H1 (cell line): Measurements from ENCODE around the gene FOXN3. TPM values are rescaled to one million over a fixed set of nuclear protein-coding genes. Genes with fewer than 3 reads are reported as not detected.

Experiments used
- FOSL1 ChIP-seq: IDR thresholded peaks from 2 replicates; pipeline ENCODE4 v1.6.1; 2011; ENCODE audit warnings: mild to moderate bottlenecking, low read depth, low read length, moderate library complexity; ENCODE audit not compliant: insufficient read depth
- polyA plus RNA-seq, 7 experiments: library from polyadenylated mRNA; depleted of rRNA in 3 of 7; stranded (reverse) in 5 of 7; unstranded in 2 of 7; fragments of >200 nt in 5 of 7; fragments of 200-250 nt in 2 of 7; gene quantifications; 1 replicate in 5 of 7; 2 replicates in 1 of 7; 4 replicates in 1 of 7; pipeline versions ENCODE4 v1.2.1 to v1.2.3, GENCODE V29; 2011 to 2013; ENCODE audit warnings: missing spikeins in 2 of 7, mixed read lengths in 2 of 7
- total RNA-seq: library from RNA; stranded (reverse); fragmentation: NEBNext Ultra II Directional; extraction: Animal tissue kit (Norgen Biotek cat#: 25700); gene quantifications from 2 replicates; pipeline ENCODE4 v1.2.1, GENCODE V29; 2021

The FOXN3 gene
- total and polyA plus RNA-seq, 2 of the 8 experiments (the other 6 are each of a cell fraction or from before 2014, with no cell fraction given), result 52.6 to 178 TPM

DNA sequence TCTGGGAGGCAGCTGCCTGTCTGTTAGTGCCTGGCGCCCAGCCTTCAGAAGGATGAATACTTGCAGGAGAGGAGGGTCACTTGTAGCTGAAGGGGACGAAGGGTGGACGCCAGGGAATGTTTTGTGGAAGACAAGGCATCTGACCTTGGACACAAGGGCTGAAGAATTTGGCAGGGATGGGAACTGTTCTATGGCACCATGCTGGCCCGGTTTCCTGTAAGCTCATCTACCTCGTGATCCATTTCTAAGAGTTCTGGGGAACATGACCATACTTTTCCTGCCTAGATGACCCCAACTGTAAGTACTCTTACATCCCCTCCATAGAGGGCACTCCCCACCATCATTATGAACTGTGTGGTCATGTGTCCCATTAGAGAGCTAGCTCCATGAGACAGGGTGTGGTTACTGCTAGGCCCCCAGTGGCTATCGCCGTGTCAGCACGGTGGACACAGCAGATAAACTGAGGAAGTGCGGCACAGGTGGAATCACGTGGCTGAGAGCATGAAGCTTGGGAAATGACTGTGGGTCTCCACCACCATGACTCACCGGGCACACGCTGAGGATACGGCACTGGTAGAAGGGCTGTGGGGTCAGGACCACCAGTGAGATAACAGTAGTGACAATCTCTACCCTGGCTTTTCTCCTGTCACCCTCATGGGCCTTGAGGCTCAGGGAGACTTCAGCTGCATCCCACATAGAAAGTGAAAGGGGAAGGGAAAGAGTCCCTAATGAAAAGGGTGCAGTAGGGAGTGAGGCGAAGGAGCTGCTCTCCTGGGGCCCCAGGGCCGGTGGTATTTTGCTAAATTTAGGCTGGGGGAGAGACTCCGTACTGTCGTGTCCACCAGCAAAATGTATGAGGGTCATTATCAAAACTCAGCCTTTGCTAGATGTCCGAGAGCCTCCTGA, 252.6 kb downstream of the FOXN3 start (continued):
- TF ChIP-seq FOSL1, result no peak
